ENCODE measurements around the gene NCK2.

Gene NCK2

DNA sequence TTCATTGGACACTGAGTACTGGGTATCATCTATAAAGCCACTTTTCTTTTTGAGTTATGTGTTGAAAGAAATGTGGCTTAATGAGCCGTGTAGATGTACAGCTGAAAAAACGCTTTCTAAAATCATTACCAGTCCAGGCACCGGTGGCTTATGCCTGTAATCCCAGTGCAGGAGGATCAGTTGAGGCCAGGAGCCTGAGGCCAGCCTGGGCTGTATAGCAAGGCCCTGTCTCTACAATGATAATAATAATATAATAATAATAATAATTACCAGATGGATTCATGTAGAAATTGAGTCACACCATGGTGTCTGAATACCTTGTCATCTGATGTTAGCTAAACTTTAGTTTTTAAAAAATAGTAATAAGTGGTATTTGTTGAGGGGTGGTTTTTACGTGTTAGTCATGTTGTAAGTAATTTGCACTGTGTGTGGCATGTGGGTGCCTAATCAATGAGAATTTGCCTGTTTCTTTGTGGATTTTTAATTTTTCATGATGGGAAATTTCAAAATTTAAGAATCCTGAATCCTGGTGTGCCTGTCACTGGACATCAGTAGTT lies 30.1 kb downstream of the NCK2 start:
- in situ Hi-C loops (cut with MboI; ENCODE audit: low sequenced_read_pairs), result no loop called here

DNA sequence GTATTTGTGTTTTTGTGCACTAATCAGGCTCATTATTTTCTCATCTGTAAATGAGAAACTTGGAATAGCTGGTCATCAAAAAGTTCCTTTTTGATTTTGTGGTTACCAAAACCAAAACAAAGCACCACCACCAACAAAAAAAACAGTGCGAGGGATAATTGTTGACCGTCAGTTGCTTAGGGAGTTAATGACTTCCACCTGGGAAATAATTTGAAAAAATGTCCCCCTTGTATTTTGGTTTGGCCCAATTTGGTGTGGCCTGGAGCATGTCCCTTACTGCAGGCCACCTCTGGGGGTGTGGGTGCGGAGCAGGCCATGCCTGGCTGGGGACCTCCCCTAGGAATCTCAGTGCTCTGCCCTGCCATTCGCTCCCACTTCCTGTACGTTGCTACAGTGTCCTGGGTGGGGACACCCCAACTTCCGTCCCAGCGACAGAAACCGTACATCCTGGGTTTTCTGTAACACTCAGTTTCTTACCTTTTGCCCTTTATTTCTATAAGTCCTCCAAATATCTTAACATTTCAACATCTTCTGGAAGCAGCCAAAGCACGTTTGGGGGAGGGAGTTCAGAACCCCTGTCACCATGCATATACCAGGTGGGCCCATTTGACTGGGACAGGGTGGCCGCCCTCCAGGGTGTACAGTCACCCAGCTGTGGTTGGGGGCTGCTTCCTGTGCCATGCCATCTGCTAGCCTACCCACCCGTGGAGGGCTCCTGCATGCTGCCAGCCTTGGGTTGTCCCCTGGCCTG lies 31.3 kb downstream of the NCK2 start:
- in situ Hi-C loops (cut with MboI; ENCODE audit: low sequenced_read_pairs), result no loop called here

DNA sequence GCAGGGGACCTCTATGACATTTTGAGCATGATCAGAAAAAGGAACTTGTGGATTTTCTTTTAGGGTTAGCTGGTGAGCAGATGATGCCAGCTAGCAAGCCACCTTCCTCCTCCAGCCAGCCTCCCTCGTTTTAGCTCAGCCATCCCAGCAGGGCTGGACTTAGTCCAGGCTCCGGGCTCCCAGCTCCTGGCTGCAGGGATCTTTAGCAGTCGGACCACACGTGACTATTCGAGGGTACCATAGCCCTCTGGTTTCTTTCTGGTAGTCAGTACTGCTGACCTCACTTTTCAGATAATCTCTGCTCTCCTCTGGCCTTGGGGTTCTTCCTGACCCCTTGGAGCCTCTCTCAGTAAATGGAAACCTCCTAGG lies 31.8 kb downstream of the NCK2 start:
- in situ Hi-C loops (cut with MboI; ENCODE audit: low sequenced_read_pairs), result no loop called here

DNA sequence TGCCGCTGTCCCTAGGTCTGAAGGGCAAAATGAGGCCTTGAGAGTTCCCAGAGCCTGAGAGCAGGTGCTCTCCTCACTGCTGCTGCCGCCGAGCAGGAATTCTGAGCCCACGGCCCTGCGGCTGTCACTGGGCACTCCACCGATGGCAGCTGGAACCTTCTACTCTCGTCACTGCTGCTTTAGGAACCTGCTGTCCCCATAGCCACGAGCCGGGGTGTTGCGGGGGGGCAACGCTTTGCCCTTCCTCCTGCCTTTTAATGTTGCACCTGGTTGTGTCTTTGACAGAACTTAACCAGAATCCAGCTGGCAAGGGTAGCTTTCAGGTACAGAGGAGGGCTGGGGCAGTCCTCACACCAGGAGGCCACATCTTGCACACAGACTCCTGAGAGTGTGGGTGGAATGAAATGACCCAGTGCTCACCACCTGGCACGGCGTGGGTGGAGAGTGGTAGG lies 32.3 kb downstream of the NCK2 start:
- in situ Hi-C loops (cut with MboI; ENCODE audit: low sequenced_read_pairs), result no loop called here

DNA sequence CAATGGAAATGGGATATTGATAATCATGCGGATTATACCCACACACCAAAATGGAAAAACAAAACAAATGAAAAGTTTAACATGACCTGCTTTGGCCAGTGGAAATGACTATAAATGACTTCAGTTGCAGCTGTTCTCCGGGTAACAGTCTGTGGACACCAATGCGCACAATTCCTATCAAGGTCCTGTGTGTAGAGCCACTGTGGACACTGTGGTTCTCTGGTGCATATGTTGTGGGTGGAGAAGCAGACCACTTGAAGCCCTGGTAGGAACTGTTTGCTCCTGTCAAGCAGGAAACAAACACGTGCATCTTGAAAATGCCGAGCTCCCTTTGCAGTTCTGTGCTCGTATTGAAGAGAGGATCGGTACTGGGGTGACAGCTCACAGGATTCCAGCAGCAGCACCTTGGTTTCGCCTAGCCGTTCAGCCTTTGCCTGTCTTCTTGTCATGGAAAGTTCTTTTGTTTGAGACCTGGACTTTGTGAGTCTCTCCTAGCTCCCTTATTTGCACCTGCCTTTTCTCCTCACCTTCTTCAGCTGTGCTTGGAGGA lies 32.9 kb downstream of the NCK2 start:
- in situ Hi-C loops (cut with MboI; ENCODE audit: low sequenced_read_pairs), result no loop called here

DNA sequence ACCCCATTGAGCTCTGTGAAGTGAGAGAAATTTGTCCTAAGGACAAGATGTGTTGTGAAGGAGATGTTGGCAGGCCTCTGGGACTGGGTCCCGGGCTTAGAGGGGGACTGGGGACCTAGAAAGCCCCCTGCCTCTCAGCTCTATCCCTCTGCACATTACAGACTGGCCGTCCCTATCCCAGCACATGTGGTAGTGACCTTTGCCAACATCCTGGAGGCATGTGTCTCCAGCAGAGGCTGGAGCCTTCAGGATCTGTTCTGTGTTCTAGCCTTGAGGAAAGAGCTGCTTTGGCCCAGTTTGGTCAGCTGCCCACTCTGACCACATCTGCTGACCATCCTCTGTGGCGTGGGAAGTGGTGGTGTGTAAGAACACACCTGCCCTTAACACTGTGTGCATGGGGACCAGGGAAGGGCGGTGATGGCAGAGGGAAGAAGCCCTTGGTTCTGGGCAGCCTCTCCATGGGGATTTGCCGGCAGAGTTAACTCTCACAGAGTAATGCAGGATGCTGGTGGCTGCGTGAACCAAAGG lies 33.4 kb downstream of the NCK2 start:
- in situ Hi-C loops (cut with MboI; ENCODE audit: low sequenced_read_pairs), result no loop called here

DNA sequence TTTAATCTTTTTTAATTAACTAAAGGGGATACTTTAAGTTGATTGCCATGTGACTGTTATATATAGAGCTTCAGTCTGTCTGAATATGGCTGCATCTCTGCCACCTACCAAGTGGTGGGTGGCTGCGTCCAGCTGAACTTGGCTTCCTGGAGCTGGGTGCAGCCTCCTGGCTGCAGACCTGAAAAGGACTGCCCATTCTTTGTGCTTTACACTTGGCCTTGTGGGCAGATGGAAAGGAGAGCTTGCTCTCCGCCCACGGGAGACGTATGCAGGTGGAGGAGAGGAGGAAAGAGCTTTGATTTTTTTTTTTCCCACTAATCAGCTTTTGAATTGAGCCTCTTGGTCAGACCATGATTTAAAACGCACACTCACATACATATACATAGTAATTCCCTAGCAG lies 34.7 kb downstream of the NCK2 start:
- in situ Hi-C loops (cut with MboI; ENCODE audit: low sequenced_read_pairs), result no loop called here

DNA sequence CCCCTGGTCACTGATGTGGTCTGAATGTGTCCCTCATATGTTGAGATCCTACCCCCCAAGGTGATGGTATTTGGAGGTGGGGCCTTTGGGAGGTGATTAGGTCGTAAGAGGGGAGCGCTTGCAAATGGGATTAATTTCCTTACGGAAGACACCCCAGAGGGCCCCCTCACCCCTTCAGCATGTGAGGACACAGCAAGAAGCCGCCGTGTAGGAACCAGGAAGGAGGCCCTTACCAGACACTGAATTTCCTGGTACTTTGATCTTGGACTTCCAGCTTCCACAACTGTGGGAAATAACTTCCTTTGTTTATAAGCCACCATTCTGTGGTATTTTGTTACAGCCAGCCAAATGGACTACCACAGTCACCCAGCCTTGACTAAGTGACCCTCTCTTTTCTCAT lies 35.9 kb downstream of the NCK2 start:
- in situ Hi-C loops (cut with MboI; ENCODE audit: low sequenced_read_pairs), result loop anchor here (10.0 kb wide), 1 partner anchor 104 kb away; no protein-coding TSS in a partner anchor

DNA sequence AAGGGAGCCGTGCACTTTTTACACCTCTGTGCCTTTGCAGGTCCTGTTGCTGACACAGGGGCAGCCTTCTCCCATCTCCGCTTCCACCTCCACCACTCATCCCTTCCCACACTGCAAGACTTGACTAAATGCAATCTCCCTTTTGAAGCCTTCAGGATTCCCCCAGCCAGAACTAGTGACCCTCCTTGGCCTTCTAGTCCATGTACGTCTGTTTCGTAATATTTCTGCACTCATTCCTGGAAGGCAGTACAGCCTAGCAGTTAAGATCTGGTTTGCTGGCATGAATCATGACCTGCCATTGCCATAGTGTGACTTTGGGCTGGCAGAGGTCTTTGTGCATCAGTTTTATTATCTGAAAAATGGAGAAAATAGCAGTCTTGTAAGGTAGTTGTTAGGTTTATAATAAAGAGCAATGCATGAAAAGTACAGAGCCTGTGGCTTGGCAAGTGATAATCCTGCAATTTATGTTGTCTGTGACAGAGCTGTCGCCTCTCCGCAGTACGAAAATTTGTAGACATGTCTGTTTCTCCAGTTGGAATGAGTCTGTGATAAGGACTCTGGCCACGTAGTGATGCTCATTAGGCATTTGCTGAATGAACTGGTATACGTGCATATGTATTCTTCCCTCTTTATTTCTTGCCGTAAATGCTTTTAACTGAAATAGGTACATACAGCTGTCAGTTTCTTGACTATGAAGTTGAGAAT lies 36.7 kb downstream of the NCK2 start:
- in situ Hi-C loops (cut with MboI; ENCODE audit: low sequenced_read_pairs), result loop anchor here (10.0 kb wide), 1 partner anchor 103 kb away; no protein-coding TSS in a partner anchor

DNA sequence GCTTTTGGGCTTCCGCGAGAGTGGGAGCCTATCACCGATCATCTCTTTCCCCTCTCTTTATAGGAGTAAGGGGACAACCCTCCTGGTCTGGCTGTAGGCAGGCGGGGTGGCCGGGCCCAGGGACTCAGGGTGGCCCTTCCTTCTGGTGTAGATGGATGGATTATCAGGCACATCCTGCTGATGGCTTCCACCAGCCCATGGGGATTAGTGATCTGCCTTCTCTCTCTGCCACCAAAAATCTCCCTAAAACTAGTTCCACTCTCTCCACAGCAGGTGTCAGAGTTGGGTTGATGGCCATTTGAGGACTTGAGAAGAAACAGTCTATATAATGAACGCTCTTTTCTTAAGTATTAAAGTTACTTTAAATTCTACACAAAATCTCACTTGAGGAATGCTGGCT lies 37.4 kb downstream of the NCK2 start:
- in situ Hi-C loops (cut with MboI; ENCODE audit: low sequenced_read_pairs), result loop anchor here (10.0 kb wide), 1 partner anchor 103 kb away; no protein-coding TSS in a partner anchor

DNA sequence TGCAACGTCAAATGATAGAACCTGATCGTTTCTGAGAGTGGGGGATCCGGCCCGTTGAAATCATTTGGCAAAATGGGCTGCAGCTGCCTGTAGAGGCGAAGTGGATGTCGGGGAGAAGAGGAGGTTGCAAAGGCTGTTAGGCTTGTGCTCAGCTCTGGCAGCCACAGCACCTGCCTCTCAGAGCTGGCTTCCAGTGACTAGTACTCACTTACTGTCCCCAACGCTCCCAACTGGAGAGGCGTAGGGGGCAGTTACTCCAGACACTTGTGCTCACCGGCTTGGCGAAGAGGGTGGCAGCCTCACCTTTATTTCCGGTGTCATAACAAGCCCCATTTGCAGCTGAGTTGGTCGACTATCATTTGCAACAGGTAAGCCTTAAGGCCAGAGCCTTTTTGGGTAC lies 37.9 kb downstream of the NCK2 start:
- in situ Hi-C loops (cut with MboI; ENCODE audit: low sequenced_read_pairs), result loop anchor here (10.0 kb wide), 1 partner anchor 102 kb away; no protein-coding TSS in a partner anchor

DNA sequence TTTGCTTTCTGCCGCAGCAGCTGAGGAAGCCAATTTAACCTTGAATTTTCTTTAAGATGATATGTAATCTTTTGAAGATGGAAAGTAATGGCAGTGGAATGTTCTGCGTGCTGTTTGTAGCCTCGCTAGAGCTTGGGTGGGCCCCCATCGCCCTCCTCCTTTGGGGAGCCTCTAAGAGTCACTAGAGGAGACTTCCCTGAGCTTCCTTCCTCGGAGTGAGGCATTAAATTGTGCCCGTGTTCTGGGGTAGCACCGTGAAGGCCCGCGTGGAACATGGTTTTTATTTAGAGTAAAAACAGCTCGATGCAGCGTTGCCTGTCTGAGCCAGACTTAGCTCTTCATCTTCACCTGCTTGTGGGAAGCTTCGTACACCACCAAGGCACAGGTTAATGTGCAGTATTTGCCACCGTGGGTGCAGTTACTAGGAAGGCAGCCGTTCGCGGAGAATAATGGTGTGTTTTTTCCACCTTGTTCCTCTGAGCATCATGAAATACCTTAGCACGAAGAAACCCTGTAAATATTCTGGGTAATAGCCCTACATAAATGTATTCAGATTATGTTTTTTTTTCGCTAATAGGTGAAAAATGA lies 38.5 kb downstream of the NCK2 start:
- in situ Hi-C loops (cut with MboI; ENCODE audit: low sequenced_read_pairs), result loop anchor here (10.0 kb wide), 1 partner anchor 102 kb away; no protein-coding TSS in a partner anchor

DNA sequence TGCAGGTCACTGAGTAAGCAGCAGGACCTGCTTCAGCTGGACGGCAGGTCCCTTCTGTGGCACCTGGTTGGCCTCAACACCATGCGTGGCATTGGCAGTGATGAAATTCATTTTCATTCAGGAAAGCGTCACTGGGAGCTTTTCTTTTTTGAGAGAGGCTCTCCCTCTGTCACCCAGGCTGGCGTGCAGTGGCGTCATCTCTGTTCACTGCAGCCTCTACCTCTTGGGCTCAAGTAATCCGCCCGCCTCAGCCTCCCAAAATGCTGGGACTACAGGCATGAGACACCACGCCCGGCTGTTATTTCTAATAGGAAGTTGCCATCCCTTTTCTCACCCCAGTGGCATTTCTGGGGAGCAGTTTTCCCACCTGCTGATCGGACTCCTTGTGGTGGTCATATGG lies 39.3 kb downstream of the NCK2 start:
- in situ Hi-C loops (cut with MboI; ENCODE audit: low sequenced_read_pairs), result loop anchor here (10.0 kb wide), 1 partner anchor 101 kb away; no protein-coding TSS in a partner anchor

DNA sequence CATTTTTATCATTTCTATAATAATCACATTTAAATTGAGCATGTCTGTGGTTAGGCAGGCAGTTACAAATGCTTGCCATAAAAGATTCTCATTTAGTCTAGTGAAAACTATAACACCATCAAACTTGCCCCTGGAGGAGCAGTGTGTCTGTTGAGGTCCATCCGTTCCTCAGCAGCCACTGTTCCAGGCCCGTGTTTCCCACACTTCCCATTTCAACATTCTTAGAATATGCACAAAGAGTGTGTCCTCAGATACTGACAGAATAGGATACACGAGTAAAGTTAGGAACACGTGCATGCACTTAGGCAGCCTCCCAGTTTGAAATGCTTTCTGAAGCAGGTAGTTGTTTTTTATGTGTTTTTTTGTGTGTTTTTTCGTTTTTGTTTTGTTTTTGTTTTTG lies 39.9 kb downstream of the NCK2 start:
- in situ Hi-C loops (cut with MboI; ENCODE audit: low sequenced_read_pairs), result loop anchor here (10.0 kb wide), 1 partner anchor 100 kb away; no protein-coding TSS in a partner anchor

DNA sequence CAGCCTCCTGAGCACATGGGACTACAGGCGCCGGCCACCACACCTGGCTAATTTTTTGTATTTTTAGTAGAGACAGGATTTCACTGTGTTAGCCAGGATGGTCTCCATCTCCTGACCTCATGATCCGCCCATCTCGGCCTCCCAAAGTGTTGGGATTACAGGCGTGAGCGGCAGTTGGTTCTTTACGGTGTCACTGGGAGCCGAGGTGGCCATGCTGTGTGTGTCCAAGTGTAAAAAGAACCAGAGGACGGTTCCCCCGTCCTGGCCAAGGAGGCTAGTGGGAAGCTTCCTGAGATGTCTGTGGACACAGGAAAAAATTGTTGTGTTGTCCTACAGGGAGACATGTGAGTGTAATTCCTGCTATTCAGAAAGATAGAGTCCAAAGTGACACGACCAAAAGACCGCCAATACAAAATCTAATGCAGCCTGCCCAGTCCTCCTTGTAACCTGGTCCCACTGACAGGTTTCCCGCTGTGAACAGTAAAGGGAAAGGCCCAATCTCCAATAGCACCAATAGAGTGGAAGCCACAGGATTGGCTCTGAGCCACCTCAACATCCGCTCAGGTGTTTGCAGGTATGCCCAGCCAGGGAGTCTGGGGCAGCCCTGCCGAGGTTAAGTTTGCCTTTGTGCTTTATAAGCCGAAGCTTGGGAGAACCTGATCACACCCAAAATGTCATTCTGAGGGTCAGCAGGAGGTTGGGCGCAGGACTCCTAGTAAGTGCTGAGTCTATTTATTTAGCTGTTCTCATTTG lies 40.6 kb downstream of the NCK2 start:
- in situ Hi-C loops (cut with MboI; ENCODE audit: low sequenced_read_pairs), result loop anchor here (10.0 kb wide), 1 partner anchor 100 kb away; no protein-coding TSS in a partner anchor

DNA sequence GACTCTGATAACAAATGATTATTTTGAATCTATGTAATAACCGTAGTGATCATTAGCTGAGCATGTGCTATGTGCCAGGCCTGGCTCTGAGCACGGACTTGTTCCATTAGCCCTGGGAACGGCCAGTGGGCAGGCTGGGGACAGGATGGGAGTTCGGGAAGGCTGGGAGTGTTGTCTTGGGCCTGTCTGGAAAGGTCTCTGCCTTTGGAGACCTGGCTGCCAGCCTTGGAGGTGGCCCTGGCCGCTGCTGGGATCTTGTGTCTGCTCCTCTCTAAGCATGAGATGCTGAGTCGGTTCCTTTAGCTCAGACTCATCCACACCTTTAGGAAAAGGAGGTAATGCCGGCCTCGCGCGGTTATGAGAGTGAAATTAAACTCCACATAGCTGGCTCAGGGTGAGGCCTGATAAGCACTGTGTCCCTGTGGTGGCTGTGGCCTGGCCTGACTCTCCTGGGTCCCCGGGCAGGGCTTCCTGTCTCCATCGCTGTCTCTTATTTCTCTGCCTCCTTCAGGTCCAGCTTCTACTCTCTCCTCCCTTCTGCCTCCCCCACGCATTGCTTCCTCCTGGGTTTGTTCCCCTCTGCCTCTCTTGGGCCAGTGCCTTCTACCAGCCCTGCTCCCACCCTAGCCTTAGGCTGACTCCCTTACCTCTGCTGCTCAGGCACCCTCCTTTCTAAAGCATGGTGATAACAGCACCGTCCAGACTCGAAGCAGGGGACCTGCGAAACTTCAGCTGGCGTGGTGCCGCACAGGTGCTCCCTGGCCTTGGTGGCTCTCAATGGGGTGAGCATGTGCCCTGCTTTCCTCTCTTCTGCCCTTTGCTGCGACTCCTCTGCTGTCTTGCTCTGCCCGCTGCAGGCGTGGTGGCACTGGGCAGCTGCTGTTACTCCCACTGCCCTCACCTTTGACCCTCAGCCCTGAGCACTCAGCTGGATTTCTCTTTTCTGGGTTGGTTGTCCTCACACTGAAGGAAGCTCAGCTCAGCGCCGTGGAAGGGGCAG lies 41.8 kb downstream of the NCK2 start:
- in situ Hi-C loops (cut with MboI; ENCODE audit: low sequenced_read_pairs), result loop anchor here (10.0 kb wide), 1 partner anchor 98 kb away; no protein-coding TSS in a partner anchor

DNA sequence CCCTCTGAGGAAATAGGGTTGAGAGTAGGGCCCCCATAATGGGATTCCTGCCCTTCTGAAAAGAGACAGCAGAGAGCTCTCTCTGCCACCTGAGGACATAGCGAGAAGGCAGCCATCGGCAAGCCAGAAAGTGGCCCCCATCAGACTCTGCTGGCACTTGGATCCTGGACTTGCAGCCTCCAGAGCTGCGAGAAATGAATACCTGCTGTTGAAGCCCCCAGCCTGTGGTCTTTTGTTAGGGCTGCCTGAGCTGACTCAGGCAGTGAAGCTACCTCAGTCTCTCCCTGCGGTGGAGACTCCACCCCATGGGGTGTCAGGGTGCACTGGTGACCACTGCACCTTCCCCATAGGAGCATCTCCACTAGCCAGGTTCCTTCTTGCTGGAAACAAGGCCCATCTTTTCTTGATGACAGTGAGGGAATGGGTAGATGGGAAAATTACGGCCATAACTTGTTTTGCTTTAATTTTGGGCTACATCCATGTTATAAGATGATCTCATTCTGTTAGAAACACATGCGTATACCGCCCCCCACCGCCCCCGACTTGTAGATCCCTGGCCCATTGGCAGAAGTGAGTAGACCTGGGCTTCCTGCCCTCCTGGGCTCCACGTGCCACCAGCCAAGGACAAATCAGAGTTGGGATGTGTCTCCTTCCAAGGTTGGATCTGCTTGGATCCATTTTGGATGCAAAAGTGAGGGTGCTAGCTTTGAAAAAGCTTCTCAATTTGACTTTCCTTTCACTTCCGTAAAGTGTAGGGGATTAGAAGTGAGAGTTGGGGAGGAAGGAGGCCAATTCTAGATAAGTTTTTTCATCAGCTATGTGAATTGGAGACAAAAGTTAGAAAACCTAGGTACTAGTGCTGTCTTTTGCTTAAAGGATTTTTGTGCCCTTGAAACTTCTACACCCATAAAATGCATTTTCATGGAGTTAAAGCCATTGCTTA lies 42.9 kb downstream of the NCK2 start:
- in situ Hi-C loops (cut with MboI; ENCODE audit: low sequenced_read_pairs), result loop anchor here (10.0 kb wide), 1 partner anchor 97 kb away; no protein-coding TSS in a partner anchor
